ENCODE results near the gene RIN3.

The RIN3 gene

GRCh38 chr14:92668276-92668973 is 154.8 kb downstream of the RIN3 start:
- TF ChIP-seq CTCF (IDR thresholded peaks at IDR 0.05; ENCODE audit: unreplicated experiment in 3 of 3) = no peak
- no peak overlapping the region for H3K4me3 Mint-ChIP-seq
- H3K36me3 Mint-ChIP-seq (ENCODE audit: low read depth) = peaks cover 6% of the 10 kb centered on the region
- H3K4me1 Mint-ChIP-seq = no peaks in the 10 kb centered on the region
- no peaks in the 10 kb centered on the region for H3K9me3 Mint-ChIP-seq
- H3K27me3 Mint-ChIP-seq (ENCODE audit: low read depth) = peaks cover 5% of the 10 kb centered on the region
- H3K27ac Mint-ChIP-seq = no peak overlapping the region

GRCh38 chr14:92670160-92670559 is 156.6 kb downstream of the RIN3 start:
- Mint-ChIP-seq H3K4me1 (no peaks in the 10 kb centered on the region), H3K27me3 (ENCODE audit: low read depth) (peaks cover 5% of the 10 kb centered on the region), H3K36me3 (ENCODE audit: low read depth) (peaks cover 6% of the 10 kb centered on the region), H3K27ac (no peak overlapping the region), H3K4me3 (no peak overlapping the region), H3K9me3 (no peaks in the 10 kb centered on the region)
- no peak for TF ChIP-seq CTCF (IDR thresholded peaks at IDR 0.05; ENCODE audit: unreplicated experiment in 3 of 3)

GRCh38 chr14:92670643-92671366 is 157.2 kb downstream of the RIN3 start:
- no peak overlapping the region for H3K27ac Mint-ChIP-seq
- H3K27me3 Mint-ChIP-seq (ENCODE audit: low read depth) = peaks cover 4% of the 10 kb centered on the region
- no peak for TF ChIP-seq CTCF (IDR thresholded peaks at IDR 0.05; ENCODE audit: unreplicated experiment in 3 of 3)
- no peaks in the 10 kb centered on the region for H3K9me3 Mint-ChIP-seq
- H3K4me3 Mint-ChIP-seq = no peak overlapping the region
- peaks cover 8% of the 10 kb centered on the region for H3K36me3 Mint-ChIP-seq (ENCODE audit: low read depth)
- H3K4me1 Mint-ChIP-seq = no peaks in the 10 kb centered on the region

GRCh38 chr14:92673601-92674150 is 160.1 kb downstream of the RIN3 start:
- no peak for TF ChIP-seq CTCF (IDR thresholded peaks at IDR 0.05; ENCODE audit: unreplicated experiment in 3 of 3)
- H3K27me3 Mint-ChIP-seq (ENCODE audit: low read depth) = peaks cover 3% of the 10 kb centered on the region
- peaks cover 4% of the 10 kb centered on the region for H3K36me3 Mint-ChIP-seq (ENCODE audit: low read depth)
- H3K4me1 Mint-ChIP-seq = no peaks in the 10 kb centered on the region
- no peaks in the 10 kb centered on the region for H3K9me3 Mint-ChIP-seq
- H3K27ac Mint-ChIP-seq = no peak overlapping the region
- H3K4me3 Mint-ChIP-seq = no peak overlapping the region

GRCh38 chr14:92675421-92675820 is 161.8 kb downstream of the RIN3 start:
- peaks cover 4% of the 10 kb centered on the region for H3K36me3 Mint-ChIP-seq (ENCODE audit: low read depth)
- no peaks in the 10 kb centered on the region for H3K4me1 Mint-ChIP-seq
- peaks cover 3% of the 10 kb centered on the region for H3K27me3 Mint-ChIP-seq (ENCODE audit: low read depth)
- no peaks in the 10 kb centered on the region for H3K9me3 Mint-ChIP-seq
- H3K27ac Mint-ChIP-seq = no peak overlapping the region
- no peak for TF ChIP-seq CTCF (IDR thresholded peaks at IDR 0.05; ENCODE audit: unreplicated experiment in 3 of 3)
- no peak overlapping the region for H3K4me3 Mint-ChIP-seq

Measured in nephron (organoid).